DND-41 (cell line): ENCODE results near the gene PHACTR3.

Experiments
- EZH2 ChIP-seq: IDR thresholded peaks from 3 replicates; pipeline ENCODE4 v1.6.1; 2012; ENCODE audit warnings: borderline replicate concordance, low read depth, mild to moderate bottlenecking, moderate library complexity, low read length, inconsistent platforms; ENCODE audit not compliant: severe bottlenecking
- TF ChIP-seq, protein P1 (sequence below): IDR thresholded peaks from 2 replicates; pipeline ENCODE4 v1.5.1; 2012; ENCODE audit warnings: borderline replicate concordance, low read length, moderate library complexity, mild to moderate bottlenecking; ENCODE audit not compliant: poor library complexity, severe bottlenecking; ENCODE audit errors: extremely low read depth

GRCh38 chr20:59735486-59735885, 131.1 kb downstream of the PHACTR3 start:
- TF ChIP-seq, protein P1, sequence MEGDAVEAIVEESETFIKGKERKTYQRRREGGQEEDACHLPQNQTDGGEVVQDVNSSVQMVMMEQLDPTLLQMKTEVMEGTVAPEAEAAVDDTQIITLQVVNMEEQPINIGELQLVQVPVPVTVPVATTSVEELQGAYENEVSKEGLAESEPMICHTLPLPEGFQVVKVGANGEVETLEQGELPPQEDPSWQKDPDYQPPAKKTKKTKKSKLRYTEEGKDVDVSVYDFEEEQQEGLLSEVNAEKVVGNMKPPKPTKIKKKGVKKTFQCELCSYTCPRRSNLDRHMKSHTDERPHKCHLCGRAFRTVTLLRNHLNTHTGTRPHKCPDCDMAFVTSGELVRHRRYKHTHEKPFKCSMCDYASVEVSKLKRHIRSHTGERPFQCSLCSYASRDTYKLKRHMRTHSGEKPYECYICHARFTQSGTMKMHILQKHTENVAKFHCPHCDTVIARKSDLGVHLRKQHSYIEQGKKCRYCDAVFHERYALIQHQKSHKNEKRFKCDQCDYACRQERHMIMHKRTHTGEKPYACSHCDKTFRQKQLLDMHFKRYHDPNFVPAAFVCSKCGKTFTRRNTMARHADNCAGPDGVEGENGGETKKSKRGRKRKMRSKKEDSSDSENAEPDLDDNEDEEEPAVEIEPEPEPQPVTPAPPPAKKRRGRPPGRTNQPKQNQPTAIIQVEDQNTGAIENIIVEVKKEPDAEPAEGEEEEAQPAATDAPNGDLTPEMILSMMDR: no peak
- no peak for TF ChIP-seq EZH2
